Prostate gland (tissue), 2 donors: Measurements from ENCODE around the gene LACRT.

Experiments used
- CTCF ChIP-seq, 4 experiments: fragments of 200-600 bp in 2 of 4; fragments of 450-650 bp in 2 of 4; sonication (generic) in 2 of 4; IDR thresholded peaks; 1 replicate in 3 of 4; 2 replicates in 1 of 4; pipeline ENCODE4 v1.5.1; 2016 to 2019; ENCODE audit warnings: antibody characterized with exemption in 4 of 4, mild to moderate bottlenecking in 2 of 4, moderate library complexity in 2 of 4
- POLR2A ChIP-seq: fragments of 450-650 bp; IDR thresholded peaks from one replicate; pipeline ENCODE4 v1.6.1; 2016; ENCODE audit warnings: antibody characterized with exemption, mild to moderate bottlenecking
- POLR2AphosphoS5 ChIP-seq: sonication (generic); formaldehyde crosslinking; IDR thresholded peaks from one replicate; pipeline ENCODE4 v1.6.1; 2017; ENCODE audit warnings: antibody characterized with exemption

GRCh38 chr12:54587315-54587873, 47.3 kb downstream of the LACRT start:
- TF ChIP-seq CTCF (IDR thresholded peaks at IDR 0.05): no peak
- TF ChIP-seq POLR2AphosphoS5: no peak
- no peak for TF ChIP-seq POLR2A
